NT2/D1 (cell line): ENCODE measurements around the gene DLST.

Experiments
- SUZ12 ChIP-seq: IDR thresholded peaks from 2 replicates; pipeline ENCODE4 v1.6.1; 2011; ENCODE audit not compliant: insufficient read length, insufficient read depth; ENCODE audit errors: extremely low read depth
- YY1 ChIP-seq: IDR thresholded peaks from 2 replicates; pipeline ENCODE4 v1.6.1; 2011; ENCODE audit not compliant: insufficient read length, insufficient read depth
- ZNF274 ChIP-seq: IDR thresholded peaks from 2 replicates; pipeline ENCODE4 v1.6.1; 2011; ENCODE audit warnings: mild to moderate bottlenecking, low read depth, low read length

GRCh38 chr14:74952697-74953484 lies 71.2 kb downstream of the DLST start:
- TF ChIP-seq ZNF274 (no peak), YY1 (no peak), SUZ12 (no peak)
